Liver (tissue), 9 donors: Measurements from ENCODE around the gene GMEB2. TPM values are rescaled to one million over a fixed set of nuclear protein-coding genes. Genes with fewer than 3 reads are reported as not detected.

Experiments
- DNase-seq: peaks from one replicate; pipeline ENCODE4 v3.0.0-alpha.2; 2017; ENCODE audit warnings: low spot score
- H3K27ac ChIP-seq, 2 donors: one replicate each; pipeline ENCODE4 v1.7.0; 2013; ENCODE audit warnings: inconsistent platforms in 2 of 2, low read length in 2 of 2, control low read depth in 1 of 2, low read depth in 1 of 2, mild to moderate bottlenecking in 1 of 2
- H3K27me3 ChIP-seq, 4 donors: one replicate each; pipeline versions ENCODE4 v1.6.1 to v1.7.0; 2013; ENCODE audit warnings: low read length in 3 of 4, inconsistent platforms in 1 of 4, mild to moderate bottlenecking in 1 of 4, moderate library complexity in 1 of 4; ENCODE audit not compliant: control insufficient read depth in 4 of 4, insufficient read depth in 4 of 4
- H3K36me3 ChIP-seq, 4 donors: one replicate each; pipeline versions ENCODE4 v1.6.1 to v1.7.0; 2013; ENCODE audit warnings: low read length in 3 of 4, mild to moderate bottlenecking in 3 of 4, low read depth in 1 of 4, moderate library complexity in 1 of 4; ENCODE audit not compliant: control insufficient read depth in 4 of 4, insufficient read depth in 3 of 4
- H3K4me1 ChIP-seq, 4 donors: one replicate each; pipeline versions ENCODE4 v1.6.1 to v1.7.0; 2013; ENCODE audit warnings: low read length in 3 of 4, mild to moderate bottlenecking in 3 of 4, moderate library complexity in 1 of 4; ENCODE audit not compliant: control insufficient read depth in 4 of 4, insufficient read depth in 4 of 4
- H3K4me3 ChIP-seq, 3 donors: one replicate each; pipeline versions ENCODE4 v1.6.1 to v1.7.0; 2013; ENCODE audit warnings: low read length in 3 of 3, control low read depth in 1 of 3, low read depth in 1 of 3, mild to moderate bottlenecking in 1 of 3
- H3K9ac ChIP-seq, 2 donors: one replicate each; pipeline ENCODE4 v1.7.0; 2013; ENCODE audit warnings: low read length in 2 of 2, mild to moderate bottlenecking in 2 of 2, moderate library complexity in 2 of 2, control low read depth in 1 of 2, low read depth in 1 of 2
- H3K9me3 ChIP-seq, 4 donors: one replicate each; pipeline versions ENCODE4 v1.6.1 to v1.7.0; 2013; ENCODE audit warnings: low read length in 3 of 4; ENCODE audit not compliant: control insufficient read depth in 4 of 4
- ATF3 ChIP-seq: IDR thresholded peaks from 2 replicates; pipeline ENCODE4 v1.6.1; 2016; ENCODE audit warnings: antibody characterized with exemption
- CTCF ChIP-seq: fragments of 150-350 bp; IDR thresholded peaks from 2 replicates; pipeline ENCODE4 v1.5.1; 2017; ENCODE audit warnings: improper control_type of control experiment, low read depth, low read length; ENCODE audit not compliant: missing input control
- EGR1 ChIP-seq, 2 donors: IDR thresholded peaks; 2 replicates each; pipeline ENCODE4 v1.6.1; 2016 to 2018; ENCODE audit warnings: antibody characterized with exemption in 2 of 2, low read depth in 2 of 2
- FOXA1 ChIP-seq: IDR thresholded peaks from 2 replicates; pipeline ENCODE4 v1.6.1; 2016; ENCODE audit warnings: antibody characterized with exemption
- FOXA2 ChIP-seq: IDR thresholded peaks from 2 replicates; pipeline ENCODE4 v1.6.1; 2016; ENCODE audit warnings: antibody characterized with exemption
- GABPA ChIP-seq, 2 donors: IDR thresholded peaks in 1 of 2; conservative IDR thresholded peaks in 1 of 2; 2 replicates each; pipeline ENCODE4 v1.6.1; 2016; ENCODE audit warnings: antibody characterized with exemption in 2 of 2, mild to moderate bottlenecking in 1 of 2, moderate library complexity in 1 of 2
- HNF4A ChIP-seq, 2 donors: conservative IDR thresholded peaks; 2 replicates each; pipeline ENCODE4 v1.6.1; 2016; ENCODE audit warnings: antibody characterized with exemption in 2 of 2, mild to moderate bottlenecking in 2 of 2
- HNF4G ChIP-seq: IDR thresholded peaks from 2 replicates; pipeline ENCODE4 v1.6.1; 2016; ENCODE audit warnings: antibody characterized with exemption
- JUND ChIP-seq, 2 donors: IDR thresholded peaks; 2 replicates each; pipeline ENCODE4 v1.6.1; 2016; ENCODE audit warnings: antibody characterized with exemption in 2 of 2
- MAX ChIP-seq: IDR thresholded peaks from 2 replicates; pipeline ENCODE4 v1.6.1; 2016; ENCODE audit warnings: antibody characterized with exemption
- NR2F2 ChIP-seq: IDR thresholded peaks from 2 replicates; pipeline ENCODE4 v1.6.1; 2016; ENCODE audit warnings: antibody characterized with exemption
- RAD21 ChIP-seq, 2 donors: IDR thresholded peaks; 2 replicates each; pipeline ENCODE4 v1.6.1; 2016; ENCODE audit warnings: antibody characterized with exemption in 2 of 2, mild to moderate bottlenecking in 2 of 2
- REST ChIP-seq: IDR thresholded peaks from 2 replicates; pipeline ENCODE4 v1.6.1; 2016; ENCODE audit warnings: antibody characterized with exemption, mild to moderate bottlenecking
- RXRA ChIP-seq, 2 donors: IDR thresholded peaks; 2 replicates each; pipeline ENCODE4 v1.6.1; 2017 to 2018; ENCODE audit warnings: antibody characterized with exemption in 2 of 2, mild to moderate bottlenecking in 1 of 2
- SP1 ChIP-seq: IDR thresholded peaks from 2 replicates; pipeline ENCODE4 v1.6.1; 2018; ENCODE audit warnings: antibody characterized with exemption, mild to moderate bottlenecking
- TAF1 ChIP-seq: conservative IDR thresholded peaks from 2 replicates; pipeline ENCODE4 v1.6.1; 2016; ENCODE audit warnings: antibody characterized with exemption, mild to moderate bottlenecking
- YY1 ChIP-seq: IDR thresholded peaks from 2 replicates; pipeline ENCODE4 v1.6.1; 2016; ENCODE audit warnings: antibody characterized with exemption, mild to moderate bottlenecking
- ZBTB33 ChIP-seq: IDR thresholded peaks from 2 replicates; pipeline ENCODE4 v1.6.1; 2016; ENCODE audit warnings: antibody characterized with exemption
- WGBS: extraction: QIAGEN DNeasy Blood & Tissue Kit; methylation state at CpG from one replicate; pipeline ENCODE4 v1.1.7; 2013; 5-methylcytosine and 5-hydroxymethylcytosine counted together
- polyA plus RNA-seq, 2 donors: library from polyadenylated mRNA; stranded (reverse) in 1 of 2; unstranded in 1 of 2; fragments of 200-250 nt in 1 of 2; fragments of >200 nt in 1 of 2; fragmentation: Nextera tagmentation in 1 of 2; extraction: Ambion mirVana in 1 of 2; gene quantifications; one replicate each; pipeline versions ENCODE4 v1.2.1 to v1.2.3, GENCODE V29; 2013 to 2015
- total RNA-seq, 2 donors: library from RNA; depleted of rRNA; stranded (reverse); fragments of >200 nt; gene quantifications; one replicate each; pipeline ENCODE4 v1.2.3, GENCODE V29; 2014
- donor health status: healthy.
- donor health status: healthy.
- donor health status: healthy.
- donor health status: healthy.
- donor health status: healthy.

The GMEB2 gene
- total and polyA plus RNA-seq, 4 donors = 1.3 to 8.6 (median 5.3) TPM

GRCh38 chr20:63565021-63565698 is 61.7 kb downstream of the GMEB2 start:
- DNase-seq = no peak
- Histone ChIP-seq H3K4me1 (peaks cover 0 to 9% (median 3%) of the 10 kb centered on the region in 4 donors), H3K9ac (no peak overlapping the region), H3K27ac (no peak overlapping the region), H3K36me3 (peaks cover 0 to 59% (median 39%) of the 10 kb centered on the region in 4 donors), H3K9me3 (no peaks in the 10 kb centered on the region), H3K27me3 (no peaks in the 10 kb centered on the region), H3K4me3 (no peak overlapping the region)
- TF ChIP-seq EGR1 (IDR thresholded peaks at IDR 0.05; ENCODE audit: low read depth in 2 of 2) (no peak), NR2F2 (no peak), YY1 (no peak), FOXA1 (no peak), ATF3 (no peak), MAX (no peak), ZBTB33 (no peak), FOXA2 (no peak), RAD21 (IDR thresholded peaks at IDR 0.05) (no peak), RXRA (IDR thresholded peaks at IDR 0.05) (no peak), HNF4G (no peak), GABPA (IDR thresholded peaks at IDR 0.05 in 1 of 2, conservative IDR thresholded peaks at IDR 0.05 in 1 of 2) (no peak), CTCF (no peak), HNF4A (conservative IDR thresholded peaks at IDR 0.05) (no peak), JUND (IDR thresholded peaks at IDR 0.05) (no peak), TAF1 (no peak), REST (no peak), SP1 (no peak)
- WGBS = 98% methylated on average over 61 of the region's 61 CpGs
